Measurements from ENCODE around the gene TULP4.

GRCh38 chr6:158509465-158509864 is 197.2 kb downstream of the TULP4 start:
- TF ChIP-seq CTCF (IDR thresholded peaks at IDR 0.05) (no peak), POLR2A (IDR thresholded peaks at IDR 0.05; ENCODE audit: low read depth) (no peak), EP300 (IDR thresholded peaks at IDR 0.05) (no peak)
